Stimulated activated CD4-positive, alpha-beta T cell treated with anti-CD3 and anti-CD28 coated beads, Interleukin-4, amount 100 ng/mL, for 4 hours (primary cell): ENCODE data around the gene CAPN7.

Source experiments
- DNase-seq, 2 experiments: peaks; one replicate each; pipeline ENCODE4 v3.0.0-alpha.2; 2020

Gene CAPN7

DNA sequence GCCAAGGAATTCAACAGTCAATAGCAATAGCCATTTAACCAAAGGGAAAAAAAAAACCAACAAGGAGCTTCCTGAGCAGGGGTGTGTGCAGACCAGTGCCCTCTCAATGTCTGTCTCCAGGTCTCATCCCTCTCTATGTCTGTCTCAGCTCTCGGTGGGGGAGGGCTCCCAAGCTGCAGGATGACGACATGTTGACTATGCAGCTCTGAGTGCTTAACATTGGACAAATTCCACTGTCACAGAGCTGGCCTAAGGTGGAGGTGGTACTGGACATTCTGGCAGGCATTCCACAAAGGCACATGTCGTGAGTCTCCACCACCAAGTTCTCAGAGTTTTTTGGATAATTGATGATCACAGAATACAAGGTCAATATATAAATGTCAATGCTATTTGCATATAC is 2.0 kb upstream of the CAPN7 start:
- no peak for DNase-seq

DNA sequence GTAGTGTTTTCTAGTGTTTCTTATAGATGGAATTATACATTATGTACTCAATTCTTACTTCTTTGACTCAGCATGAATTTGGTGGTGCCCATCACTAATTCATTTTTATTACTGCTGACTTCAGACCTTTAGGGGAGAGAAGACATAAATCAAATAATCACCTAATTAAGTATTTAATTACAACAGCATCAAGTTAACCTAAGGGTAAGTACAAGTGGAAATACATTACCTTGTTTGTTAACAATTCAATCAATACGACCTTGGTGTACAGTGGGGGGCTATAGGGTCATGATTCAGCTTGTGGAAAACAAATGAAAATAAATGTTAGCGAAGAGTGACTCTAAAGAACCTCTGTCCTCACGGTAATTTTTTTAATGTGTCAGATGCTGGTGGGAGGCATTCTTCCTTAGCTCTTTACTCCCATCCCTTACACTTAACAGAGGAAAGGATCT is 538 bp upstream of the CAPN7 start:
- DNase-seq = no peak

GRCh38 chr3:15206662-15207576 is 873 bp downstream of the CAPN7 start:
- peak; percentile 2 to 5 for DNase-seq

- no peak for DNase-seq
These were observed 1.9 kb downstream of the CAPN7 start for GRCh38 chr3:15207836-15208504.

DNA sequence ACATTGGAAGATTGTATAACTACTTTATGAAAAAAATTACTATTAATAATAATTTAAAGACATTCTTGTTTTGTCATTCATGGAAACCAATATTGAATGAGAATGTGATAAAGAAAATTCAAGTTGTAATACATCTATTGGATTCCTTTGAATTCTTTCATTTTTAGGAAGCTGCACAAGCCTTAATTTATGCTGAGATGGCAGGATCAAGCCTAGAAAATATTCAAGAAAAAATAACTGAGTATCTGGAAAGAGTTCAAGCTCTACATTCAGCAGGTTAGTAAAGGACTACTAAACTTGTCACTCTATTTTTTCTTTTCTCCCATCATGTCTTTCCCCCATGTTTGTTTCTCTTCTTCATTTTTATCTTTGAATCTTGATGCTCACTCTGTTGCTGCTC is 5.9 kb downstream of the CAPN7 start:
- DNase-seq = no peak

GRCh38 chr3:15214758-15215157 is 8.7 kb downstream of the CAPN7 start:
- no peak for DNase-seq

DNA sequence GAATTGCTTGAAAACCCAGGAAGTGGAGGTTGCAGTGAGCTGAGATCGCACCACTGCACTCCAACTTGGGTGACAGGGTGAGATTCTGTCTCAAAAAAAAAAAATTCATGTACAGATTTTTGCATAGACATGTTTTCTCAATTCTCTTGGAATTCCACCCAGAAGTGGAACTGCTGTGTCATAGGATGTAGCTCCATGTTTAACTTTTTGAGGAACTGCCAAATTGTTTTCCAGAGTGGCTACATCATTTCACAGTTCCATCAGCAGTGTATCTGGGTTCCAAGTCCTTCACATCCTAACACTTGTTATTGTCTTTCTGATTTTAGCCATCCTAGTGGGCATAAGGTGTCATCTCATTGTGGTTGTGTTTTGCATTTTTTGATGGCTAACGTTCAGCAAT is 9.9 kb downstream of the CAPN7 start:
- no peak for DNase-seq

- no peak for DNase-seq
These were observed 10.5 kb downstream of the CAPN7 start for GRCh38 chr3:15216501-15216900.

- DNase-seq = no peak
These were observed 11.1 kb downstream of the CAPN7 start for GRCh38 chr3:15217011-15217671.

DNA sequence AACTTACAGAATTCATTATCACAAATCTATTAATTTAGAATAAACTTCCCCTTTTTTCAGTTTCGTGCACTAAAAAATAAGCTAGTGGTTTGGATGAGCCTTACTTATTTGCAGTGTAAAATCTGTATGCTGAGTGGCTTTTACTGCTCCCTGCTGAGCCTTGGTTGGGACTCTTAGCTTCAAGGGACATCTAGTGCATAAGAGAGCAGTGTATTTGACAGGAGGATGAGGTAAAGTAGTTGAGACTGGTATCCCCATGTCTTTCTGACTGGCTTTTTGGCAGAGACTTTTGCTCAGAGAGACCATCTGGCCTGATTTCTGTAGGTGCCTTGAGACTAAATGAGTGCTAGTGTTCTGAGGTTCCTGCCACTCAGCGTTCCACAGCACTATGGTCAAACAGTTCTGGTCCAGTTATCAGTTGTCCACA is 11.8 kb downstream of the CAPN7 start:
- DNase-seq = no peak

- no peak for DNase-seq
These were observed 12.6 kb downstream of the CAPN7 start for GRCh38 chr3:15218689-15219088.

DNA sequence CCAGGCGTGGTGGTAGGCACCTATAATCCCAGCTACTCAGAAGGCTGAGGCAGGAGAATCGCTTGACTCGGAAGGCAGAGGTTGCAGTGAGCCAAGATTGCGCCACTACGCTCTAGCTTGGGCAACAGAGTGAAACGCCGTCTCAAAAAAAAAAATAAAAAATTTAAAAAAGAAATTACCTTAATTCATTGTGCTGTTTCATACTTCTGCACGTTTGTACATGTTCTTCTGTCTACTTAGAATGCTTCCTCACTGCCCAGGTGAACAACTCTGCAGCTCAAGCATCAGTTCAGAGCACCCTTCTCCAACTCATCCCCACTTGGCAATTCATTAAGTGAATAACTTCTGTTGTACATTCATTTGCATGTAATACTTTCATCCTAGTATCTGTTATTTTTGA is 14.0 kb downstream of the CAPN7 start:
- no peak for DNase-seq

DNA sequence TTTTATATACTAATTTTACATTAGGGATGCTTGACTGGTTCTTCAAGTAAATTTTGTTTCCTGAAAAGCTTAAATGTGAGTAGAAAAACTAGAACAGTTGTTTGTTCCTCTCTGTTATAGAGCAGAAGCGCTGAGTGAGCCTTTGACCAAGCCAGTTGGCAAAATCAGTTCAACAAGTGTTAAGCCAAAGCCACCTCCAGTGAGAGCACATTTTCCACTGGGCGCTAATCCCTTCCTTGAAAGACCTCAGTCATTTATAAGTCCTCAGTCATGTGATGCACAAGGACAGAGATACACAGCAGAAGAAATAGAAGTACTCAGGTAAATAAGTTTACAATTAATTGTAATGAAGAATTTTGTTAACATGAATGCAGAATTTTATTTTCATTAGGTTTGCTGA is 14.6 kb downstream of the CAPN7 start:
- DNase-seq = no peak

GRCh38 chr3:15221574-15222217 is 15.7 kb downstream of the CAPN7 start:
- DNase-seq = no peak

GRCh38 chr3:15223685-15224572 is 17.9 kb downstream of the CAPN7 start:
- no peak for DNase-seq

DNA sequence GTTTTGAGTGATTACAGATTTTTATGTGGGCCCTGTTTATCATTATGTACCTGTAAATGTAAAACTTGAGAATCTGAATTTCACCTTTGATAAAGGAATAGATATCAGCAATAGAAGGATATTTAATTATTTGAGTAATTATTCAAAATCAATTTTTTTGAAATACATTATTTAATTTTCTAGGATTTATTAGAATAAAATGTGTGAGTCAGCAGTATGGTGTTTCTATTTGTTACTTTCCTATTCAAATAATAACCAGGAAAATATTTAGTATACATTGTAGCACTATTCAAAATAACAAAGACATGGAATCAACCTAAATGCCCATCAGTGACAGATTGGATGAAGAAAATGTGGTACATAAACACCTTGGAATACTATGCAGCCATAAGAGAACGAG is 22.1 kb downstream of the CAPN7 start:
- DNase-seq = no peak

DNA sequence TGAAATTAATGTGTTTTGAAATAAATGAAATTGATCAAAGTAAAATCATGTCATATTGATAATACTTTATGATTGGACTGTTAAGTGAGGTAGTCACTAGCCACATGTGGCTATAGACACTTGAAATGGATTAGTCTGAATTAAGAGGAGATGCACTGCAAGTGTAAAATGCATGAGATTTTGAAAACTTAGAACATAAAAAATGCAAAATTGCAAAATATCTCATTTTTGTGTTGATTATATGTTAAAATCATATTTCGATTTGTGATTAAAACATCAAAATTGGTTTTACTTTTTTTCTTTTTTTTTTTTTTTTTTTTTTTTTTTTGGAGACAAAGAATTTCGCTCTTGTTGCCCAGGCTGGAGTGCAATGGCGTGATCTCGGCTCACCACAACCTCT is 23.2 kb downstream of the CAPN7 start:
- DNase-seq = no peak

GRCh38 chr3:15241341-15241740 is 35.3 kb downstream of the CAPN7 start:
- peak; percentile 30 to 34 for DNase-seq

- no peak for DNase-seq
These were observed 37.9 kb downstream of the CAPN7 start for GRCh38 chr3:15243822-15244482.

DNA sequence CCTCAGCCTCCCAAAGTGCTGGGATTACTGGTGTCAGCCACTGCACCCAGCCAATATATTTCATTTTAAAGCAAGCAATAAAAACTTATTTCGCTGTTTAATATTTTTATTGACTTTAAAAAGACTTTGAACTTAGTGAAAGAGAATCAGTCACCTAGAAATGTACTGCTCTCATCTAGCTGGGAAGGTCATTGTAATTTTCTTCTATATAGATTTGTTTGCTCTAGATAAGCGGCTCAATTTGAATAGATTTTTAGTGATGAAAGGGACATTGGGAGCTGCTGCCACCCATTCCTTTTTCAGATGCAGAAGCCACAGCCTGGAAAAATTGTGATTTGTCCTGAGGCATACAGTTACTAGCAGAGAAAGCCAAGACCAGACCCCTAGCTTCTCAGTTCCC is 40.1 kb downstream of the CAPN7 start:
- DNase-seq = no peak

- DNase-seq = no peak
These were observed 47.1 kb downstream of the CAPN7 start for GRCh38 chr3:15253023-15253697.
